GM18867 (cell line): Measurements from ENCODE around the gene FABP3.
A peak's percentile ranks its signal among the peaks of the same experiment; 100 is the strongest.

ENCODE experiments used
- ATAC-seq: cut with Tn5 transposase; IDR thresholded peaks from one replicate; pipeline ENCODE4 v1.9.1; 2021; ENCODE audit warnings: mild to moderate bottlenecking, moderate library complexity; ENCODE audit not compliant: unreplicated experiment

FABP3 gene

GRCh38 chr1:31373056-31373896 is at the start of gene FABP3:
FABP3 (minus strand) TSS chr1:31373076; CDS start chr1:31373014, 62 bp downstream.
- no peak for ATAC-seq

GRCh38 chr1:31421371-31422040 is 48.6 kb upstream of the FABP3 start:
- no peak for ATAC-seq

- no peak for ATAC-seq
These were observed 47.8 kb upstream of the FABP3 start for GRCh38 chr1:31420716-31421115.

- ATAC-seq = no peak
These were observed 45.9 kb upstream of the FABP3 start for GRCh38 chr1:31418626-31419323.

GRCh38 chr1:31417148-31417547 is 44.3 kb upstream of the FABP3 start:
- ATAC-seq = no peak

- ATAC-seq = no peak
These were observed 43.3 kb upstream of the FABP3 start for GRCh38 chr1:31416101-31416736.

GRCh38 chr1:31415658-31416057 is 42.8 kb upstream of the FABP3 start:
- ATAC-seq = no peak

- no peak for ATAC-seq
These were observed 42.1 kb upstream of the FABP3 start for GRCh38 chr1:31414980-31415370.

- peak; percentile 27 for ATAC-seq
These were observed 40.6 kb upstream of the FABP3 start for GRCh38 chr1:31413405-31414001.

- peak; percentile 54 for ATAC-seq
These were observed 40.0 kb upstream of the FABP3 start, which contains the start of gene SERINC2 for GRCh38 chr1:31412732-31413404. SERINC2 (plus strand) TSS chr1:31413213; CDS start chr1:31413266, 53 bp downstream.

GRCh38 chr1:31412205-31412604 is 39.3 kb upstream of the FABP3 start:
- ATAC-seq = no peak

GRCh38 chr1:31410871-31411270 is 38.0 kb upstream of the FABP3 start:
- no peak for ATAC-seq

- ATAC-seq = no peak
These were observed 37.3 kb upstream of the FABP3 start for GRCh38 chr1:31409946-31410858.

GRCh38 chr1:31408788-31409318 is 36.0 kb upstream of the FABP3 start:
- no peak for ATAC-seq

- no peak for ATAC-seq
These were observed 34.3 kb upstream of the FABP3 start for GRCh38 chr1:31407029-31407626.

- ATAC-seq = no peak
These were observed 32.8 kb upstream of the FABP3 start for GRCh38 chr1:31405578-31406245.

GRCh38 chr1:31401241-31401640 is 28.4 kb upstream of the FABP3 start:
- ATAC-seq = no peak

GRCh38 chr1:31400393-31400792 is 27.5 kb upstream of the FABP3 start:
- ATAC-seq = no peak
